HG03196 (cell line): Measurements from ENCODE around the gene TRIP4.
"Not testable (repeated sequence)": the region's sequence is repeated elsewhere in the genome, so short reads cannot be mapped to it uniquely, and the experiment has no call there.

Experiments used
- ATAC-seq: cut with Tn5 transposase; IDR thresholded peaks from one replicate; pipeline ENCODE4 v1.9.1; 2021; ENCODE audit not compliant: unreplicated experiment

The TRIP4 gene

DNA sequence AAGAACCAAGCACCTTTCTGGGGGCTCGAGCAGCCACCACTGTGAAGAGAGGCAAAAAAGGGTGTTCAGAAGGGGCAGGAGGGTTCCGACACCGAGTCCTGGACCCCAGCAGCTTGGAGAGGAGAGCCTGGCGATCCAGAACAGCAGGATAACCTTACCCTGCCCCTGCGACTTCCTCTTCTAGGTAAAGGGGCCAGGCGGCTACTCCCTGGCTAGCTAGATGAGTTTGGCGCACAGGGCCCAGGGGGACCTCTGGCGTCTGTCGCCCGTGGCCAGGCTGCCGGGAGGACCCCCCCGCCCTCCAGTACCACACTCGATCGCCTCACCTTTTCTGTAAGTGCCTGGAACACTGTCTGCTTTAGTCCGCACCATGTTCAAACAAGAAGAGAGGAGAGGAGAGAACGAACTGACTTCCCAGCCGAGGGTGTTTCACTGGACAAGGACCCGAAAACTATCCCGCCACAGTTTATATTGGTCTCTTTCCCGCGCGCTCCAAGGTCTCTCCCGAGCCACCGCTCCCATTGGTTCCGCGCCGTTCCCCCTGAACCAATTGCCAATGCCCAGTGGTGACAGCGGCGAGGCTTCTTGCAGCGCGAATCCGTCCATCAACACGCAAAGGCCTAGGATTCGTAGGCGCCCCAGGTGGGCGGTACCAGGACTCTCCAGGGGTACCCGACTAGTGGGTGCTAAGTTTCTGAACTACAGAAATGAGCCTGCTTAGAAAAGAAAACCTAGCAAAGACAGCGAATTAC is 6.5 kb upstream of the TRIP4 start, which contains the start of gene PCLAF:
TSS of gene PCLAF (minus strand) at position 442 of the 752 bp plus-strand sequence. CDS start at position 372, 70 bp downstream.
- peak; percentile 90 for ATAC-seq

DNA sequence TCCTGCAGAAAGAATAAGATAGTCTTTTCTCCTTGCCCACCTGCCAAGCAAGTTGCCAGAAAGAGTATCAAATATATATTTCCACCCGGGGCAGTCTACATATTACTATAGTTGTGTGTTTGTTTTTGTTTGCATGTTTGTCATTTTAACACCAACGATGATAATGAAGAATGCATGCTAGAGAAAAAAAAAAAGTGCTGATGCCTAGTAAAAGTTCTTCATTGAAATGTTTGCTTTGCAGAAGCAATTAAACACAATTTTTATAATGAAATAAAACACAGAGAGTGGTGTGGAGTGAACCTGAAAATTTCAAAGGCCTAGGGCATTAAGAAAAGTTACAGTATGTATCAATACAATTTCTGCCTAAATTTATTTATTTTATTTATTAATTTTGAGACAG is 3.9 kb upstream of the TRIP4 start:
- ATAC-seq: no peak

DNA sequence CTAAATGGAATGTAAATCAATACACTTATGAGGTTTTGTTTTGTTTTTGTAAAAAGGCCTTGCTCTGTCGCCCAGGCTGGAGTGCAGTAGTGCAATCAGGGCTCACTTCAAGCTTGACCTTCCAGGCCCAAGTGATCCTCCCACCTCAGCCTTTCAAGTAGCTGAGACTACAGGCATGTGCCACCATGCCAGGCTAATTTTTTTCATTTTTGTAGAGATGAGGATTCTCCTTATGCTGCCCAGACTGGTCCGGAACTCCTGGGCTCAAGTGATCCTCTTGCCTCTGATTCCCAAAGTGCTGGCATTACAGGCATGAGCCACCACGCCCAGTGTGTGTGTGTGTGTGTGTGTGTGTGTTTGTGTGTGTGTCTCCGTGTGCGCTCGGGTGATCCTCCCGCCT is 1.3 kb upstream of the TRIP4 start:
- no peak for ATAC-seq

DNA sequence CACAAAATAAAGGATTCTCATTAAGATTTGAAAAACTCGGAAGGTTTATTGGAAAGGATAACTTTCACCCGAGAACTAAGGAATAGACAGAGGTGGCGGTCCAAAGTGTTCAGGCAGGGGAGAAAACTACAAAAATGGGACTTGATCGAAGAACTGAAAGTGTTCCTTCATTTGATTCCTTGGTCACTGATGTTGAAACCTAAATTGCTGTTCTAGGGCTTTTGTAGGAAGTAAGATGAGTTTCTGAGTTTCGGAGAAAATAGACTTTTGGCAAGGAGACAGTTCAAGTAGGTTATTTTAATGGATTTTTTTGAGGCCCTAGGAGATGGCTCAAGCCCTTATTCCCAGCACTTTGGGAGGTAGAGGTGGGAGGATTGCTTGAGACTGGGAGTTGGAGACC is 1.4 kb downstream of the TRIP4 start:
- no peak for ATAC-seq

DNA sequence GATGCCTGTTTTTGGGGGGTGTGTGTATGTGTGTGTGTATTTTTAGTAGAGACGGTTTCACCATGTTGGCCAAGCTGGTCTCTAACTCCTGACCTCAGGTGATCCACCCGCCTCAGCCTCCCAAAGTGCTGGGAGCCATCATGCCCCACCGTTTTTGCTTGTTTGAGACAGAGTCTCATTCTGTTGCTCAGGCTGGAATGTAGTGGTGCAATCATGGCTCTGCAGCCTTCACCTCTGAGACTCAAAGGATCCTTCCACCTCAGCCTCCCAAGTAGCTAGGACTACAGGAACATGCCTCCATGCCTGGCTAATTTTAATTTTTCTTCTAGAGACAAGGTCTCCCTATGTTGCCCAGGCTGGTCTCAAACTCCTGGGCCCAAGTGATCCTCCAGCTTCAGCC is 4.8 kb downstream of the TRIP4 start:
- ATAC-seq: not testable (repeated sequence)

DNA sequence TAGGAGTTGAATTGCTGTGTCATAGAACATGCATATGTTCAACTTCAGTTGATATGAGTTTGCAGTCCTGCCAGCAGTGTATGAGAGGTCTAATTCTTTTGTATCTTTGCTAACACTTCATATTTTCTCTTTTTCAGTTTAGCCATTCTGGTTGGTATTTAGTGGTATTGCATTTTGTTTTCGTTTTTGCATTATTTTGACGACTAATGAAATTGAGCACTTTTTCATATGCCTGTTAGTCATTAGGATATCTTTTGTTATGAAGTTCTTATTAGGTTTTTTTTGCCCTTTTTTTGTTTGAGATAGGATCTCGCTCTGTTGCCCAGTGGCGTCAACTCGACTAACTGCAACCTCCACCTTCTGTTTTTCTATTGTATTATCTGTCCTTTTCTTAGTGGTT is 9.2 kb downstream of the TRIP4 start:
- no peak for ATAC-seq

DNA sequence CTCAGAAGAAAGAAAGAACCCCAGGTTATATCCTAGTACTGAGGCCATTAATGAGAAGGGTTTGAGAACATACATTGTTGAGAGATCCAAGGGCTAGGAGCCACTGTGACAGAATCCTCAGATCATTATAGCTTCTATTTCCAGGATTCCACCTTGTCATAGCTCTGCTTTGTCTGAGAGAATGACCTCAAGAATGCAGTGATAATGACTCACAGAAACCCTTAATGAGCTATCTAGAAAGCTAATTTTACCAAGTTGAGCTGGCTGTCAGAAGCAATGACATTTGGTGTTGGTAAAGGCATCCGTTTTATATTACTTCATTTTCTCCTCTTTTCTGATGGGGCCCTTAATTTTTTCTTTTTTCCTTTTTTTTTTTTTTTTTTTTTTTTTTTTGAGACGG is 10.9 kb downstream of the TRIP4 start:
- no peak for ATAC-seq

DNA sequence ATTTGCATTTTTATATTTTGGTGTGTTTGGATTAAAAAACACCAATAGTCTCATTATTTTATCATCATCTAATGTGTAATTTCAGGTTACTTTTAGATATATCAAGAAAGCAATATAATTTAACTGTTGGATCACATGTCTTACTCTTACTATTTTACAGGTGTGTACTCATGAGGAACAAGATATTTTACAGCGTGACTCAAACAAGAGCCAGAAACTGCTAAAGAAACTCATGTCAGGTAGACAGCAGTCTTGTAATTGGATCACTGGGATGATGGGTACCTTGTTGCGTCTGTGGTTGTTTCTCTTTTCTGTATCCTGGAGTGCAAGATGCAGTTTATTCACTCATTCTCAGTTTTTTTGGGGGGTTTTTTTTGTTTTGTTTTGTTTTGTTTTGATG is 12.9 kb downstream of the TRIP4 start:
- no peak for ATAC-seq

DNA sequence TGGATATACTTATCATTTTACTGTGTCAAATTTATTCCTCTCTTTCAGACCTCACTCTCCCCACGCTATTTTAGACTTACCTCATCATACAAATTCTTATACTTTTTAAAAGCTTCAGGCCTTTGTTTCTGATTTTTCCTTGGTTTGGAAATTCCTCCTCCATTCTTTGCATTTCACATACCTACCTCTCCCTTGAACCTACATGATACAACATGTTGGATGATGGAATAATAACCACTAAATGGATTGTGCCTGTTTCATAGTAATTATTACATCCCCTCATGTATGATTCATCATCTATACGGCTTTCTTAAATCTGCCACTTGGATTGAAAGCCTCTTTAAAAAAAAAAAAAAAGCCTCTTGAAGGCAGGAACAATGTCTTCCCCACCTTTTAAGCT is 24.6 kb downstream of the TRIP4 start:
- no peak for ATAC-seq

DNA sequence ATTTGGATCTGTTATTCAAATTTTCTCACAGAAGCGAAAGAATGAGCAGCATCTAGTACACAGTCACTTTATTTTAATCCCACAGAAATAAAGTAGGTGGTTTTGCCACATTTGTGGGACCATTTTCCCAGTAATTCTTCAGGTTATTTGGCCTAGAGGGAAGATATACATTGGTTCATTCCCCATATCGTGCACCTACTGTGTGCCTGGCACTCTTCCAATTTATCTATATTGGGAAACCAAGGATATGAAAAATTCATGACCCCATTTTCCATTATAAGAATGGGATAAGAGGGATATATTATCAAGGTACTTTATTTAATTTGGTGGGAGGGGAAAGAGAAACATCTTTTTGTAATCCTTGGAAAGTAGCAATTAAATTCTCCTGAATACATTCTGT is 35.1 kb downstream of the TRIP4 start:
- no peak for ATAC-seq

DNA sequence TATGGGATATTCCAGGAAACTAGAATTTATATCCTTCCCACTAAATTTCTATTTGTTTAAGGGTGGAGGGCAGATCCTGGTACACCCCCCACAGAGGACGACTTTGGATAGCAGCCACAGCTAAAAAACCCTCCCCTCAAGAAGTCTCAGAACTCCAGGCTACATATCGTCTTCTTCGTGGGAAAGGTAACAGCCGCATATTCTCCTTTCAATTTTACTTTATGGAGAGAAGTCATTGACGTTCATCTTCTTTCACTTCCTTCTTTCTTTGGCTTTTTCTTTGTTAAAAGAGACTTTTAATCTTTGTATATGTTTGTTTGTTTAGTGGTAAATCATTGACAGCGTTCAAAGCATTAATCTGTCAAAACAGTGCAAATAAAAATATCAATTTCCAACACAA is 36.3 kb downstream of the TRIP4 start:
- ATAC-seq: no peak

DNA sequence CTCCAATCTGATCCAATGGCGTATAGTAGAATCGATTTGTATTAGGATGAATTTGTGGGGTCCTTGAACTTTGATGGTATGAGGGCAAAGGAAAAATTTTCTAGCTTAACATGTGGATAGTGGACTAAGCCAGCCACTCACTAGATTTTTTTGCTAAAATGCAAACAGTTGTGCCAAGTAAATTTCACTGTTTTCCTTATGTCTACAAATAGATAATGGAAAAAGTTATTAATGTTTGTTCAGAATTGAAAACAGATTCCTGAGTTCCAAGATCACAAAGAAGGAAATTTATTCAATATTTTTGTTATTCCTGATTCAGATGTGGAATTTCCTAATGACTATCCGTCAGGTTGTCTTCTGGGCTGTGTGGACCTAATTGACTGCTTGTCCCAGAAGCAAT is 37.6 kb downstream of the TRIP4 start:
- no peak for ATAC-seq

DNA sequence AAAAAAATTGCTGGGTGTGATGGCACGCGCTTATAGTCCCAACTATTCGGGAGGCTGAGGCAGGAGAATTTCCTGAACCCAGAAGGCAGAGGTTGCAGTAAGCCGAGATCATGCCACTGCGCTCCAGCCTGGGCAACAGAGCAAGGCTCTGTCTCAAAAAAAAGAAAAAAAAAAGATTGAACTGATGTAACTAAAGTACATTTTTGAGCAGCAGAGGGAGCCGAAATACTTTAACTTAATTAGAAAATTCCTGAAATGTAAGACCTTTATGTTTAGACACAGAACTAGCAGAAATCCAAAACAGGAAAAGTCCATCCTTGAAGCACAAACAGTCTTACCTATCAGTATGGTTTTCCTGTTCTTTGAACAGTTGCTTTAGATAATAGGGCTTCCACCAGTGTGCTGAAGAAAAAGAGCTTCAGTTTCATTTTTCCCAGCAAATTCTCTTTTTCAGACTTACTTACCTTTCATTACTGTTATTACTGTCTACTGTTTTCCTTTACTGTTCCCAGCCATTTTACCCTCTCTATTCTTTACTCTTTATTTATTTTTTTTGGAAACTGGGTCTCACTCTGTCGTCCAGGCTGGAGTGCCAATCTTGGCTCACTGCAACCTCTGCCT is 39.3 kb downstream of the TRIP4 start:
- ATAC-seq: no peak

DNA sequence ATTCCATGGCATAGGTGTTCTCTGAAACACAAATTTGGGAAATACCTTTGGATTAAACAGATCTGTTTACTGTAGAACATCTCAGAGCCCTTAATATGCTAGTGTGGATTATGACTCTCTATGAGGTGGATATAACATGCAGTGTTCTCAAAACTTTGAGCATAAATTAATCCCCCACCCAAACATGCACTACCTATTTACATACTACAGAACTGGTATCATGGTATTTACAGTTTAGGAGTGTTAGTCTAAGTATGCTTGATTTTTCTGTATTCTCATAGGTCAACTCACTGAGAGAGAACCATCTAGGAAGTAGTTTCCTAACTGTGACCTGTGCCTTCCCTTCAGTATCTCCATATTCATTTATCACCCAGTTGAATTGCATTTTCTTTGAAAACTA is 41.8 kb downstream of the TRIP4 start:
- no peak for ATAC-seq

DNA sequence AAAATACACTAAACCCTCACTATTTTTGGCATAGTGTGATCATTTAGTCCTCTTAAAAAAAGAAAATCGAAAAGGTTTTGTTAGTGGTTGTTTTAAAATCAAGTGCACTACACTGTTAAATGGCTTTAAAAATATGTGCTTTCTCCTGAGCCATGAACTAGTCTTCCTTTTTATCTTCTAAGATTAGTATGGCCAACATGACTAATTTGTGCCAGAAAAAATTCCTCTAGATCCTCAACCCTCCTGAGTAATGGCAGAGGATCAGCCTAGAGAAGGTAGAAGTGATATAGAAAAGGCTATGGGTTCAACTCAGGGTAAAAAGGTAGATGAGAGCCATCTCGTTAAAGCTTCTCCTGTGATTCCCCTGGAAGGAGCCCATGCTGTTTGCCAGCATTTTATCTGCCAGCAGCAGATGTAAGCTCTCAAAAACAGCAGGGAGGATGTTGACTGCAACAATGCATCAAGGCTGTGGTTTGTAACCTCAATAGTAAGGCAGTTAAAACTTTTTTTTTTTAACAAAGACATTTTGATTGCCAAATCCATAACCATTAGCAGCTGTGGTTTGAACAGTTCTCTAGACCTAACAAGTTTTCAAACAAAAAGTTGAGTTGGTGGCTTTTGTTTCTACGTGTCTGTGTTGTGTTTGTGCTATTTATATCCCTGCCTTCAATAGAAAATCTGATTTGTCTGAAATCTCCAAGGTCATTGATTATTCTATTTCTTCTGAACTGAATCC is 42.5 kb downstream of the TRIP4 start:
- ATAC-seq: no peak

DNA sequence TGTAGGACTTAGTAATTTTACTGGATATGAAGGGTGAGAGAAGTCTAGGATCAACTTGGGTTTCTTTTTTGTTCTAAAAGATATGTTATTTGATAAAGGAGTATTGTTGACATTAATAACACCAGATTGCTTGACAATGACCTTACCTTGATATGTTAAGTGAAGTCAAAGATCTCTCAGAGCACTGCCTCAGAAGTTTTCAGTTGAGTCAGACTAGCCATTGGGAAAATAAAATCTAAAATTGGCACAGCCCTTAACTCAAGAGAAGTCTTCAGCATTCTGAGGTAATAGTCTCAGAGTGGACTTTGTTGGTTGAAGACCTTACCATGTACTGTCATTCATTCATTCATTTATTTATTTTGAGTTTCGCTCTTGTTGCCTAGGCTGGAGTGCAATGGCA is 50.3 kb downstream of the TRIP4 start:
- ATAC-seq: no peak

DNA sequence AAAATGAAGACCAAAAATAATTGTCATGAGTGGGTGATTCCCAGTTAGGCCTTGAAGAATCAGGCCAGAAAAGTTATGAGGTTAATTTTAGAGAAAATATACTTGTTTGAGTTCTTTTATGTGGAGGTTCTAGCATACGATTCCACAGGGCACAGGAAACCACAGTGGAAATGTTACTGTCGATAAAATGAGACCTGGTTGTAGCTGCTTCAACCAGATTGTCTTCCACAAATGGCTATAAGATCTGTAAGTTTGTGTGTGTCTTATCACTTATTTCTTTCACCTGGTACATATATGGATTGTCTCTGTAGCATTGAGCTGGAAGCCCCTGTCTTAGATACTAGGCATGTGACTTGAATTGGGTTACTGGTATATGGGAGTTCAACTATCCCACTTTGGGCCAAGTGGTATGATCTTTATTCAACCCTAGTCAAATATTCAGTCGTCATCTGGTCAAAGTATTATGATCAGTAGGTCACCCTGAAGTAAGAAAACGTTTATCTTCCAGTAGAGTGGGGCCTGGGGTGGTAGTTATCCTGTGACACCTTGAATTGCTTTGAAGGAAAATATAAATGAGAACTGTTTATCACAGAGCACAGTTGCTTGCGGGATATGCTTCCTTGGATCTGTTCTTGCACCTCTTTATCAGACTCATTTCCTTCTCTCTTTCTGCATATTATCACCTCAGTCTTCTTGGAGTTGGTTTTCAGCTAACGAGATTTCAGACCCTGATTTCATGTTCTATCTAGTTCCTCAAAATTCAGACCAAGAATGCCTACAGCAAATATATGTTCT is 51.2 kb downstream of the TRIP4 start:
- no peak for ATAC-seq

DNA sequence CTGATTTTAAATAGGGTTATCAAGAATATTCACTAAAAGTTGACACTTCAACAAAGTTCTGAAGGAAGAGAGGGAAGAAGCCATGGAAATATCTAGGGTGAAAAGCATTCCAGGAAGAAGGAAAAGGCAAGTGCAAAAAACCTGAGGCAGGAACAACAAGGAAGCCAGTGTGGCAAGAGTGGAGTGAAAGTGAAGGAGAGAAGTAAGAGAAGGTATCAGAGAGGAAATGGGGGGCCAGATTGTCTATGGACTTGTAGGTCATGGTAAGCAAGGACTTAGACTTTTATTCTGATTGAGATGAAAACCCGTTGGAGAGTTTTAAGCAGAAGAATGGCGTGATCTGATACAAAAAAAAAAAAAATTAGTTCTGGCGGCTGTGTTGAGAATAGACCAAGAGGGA is 54.2 kb downstream of the TRIP4 start:
- ATAC-seq: no peak

DNA sequence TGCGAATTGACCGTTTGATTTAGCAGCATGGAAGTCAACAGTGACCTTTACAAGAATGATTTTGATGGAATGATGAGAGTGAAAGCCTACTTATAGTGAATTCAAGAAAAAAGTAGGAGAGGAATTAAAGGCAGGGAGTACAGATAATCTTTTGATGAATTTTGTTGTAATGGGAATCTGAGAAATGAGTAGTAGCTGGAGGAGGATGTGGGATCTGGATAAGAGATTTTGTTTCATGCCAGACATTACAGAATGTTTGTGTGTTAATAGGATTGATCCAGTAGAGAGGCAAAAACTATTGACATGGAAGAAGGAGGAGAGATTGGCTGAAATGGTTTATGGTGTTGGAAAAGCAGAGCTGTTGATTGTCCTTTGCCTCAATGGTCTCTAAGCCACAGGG is 55.4 kb downstream of the TRIP4 start:
- no peak for ATAC-seq

DNA sequence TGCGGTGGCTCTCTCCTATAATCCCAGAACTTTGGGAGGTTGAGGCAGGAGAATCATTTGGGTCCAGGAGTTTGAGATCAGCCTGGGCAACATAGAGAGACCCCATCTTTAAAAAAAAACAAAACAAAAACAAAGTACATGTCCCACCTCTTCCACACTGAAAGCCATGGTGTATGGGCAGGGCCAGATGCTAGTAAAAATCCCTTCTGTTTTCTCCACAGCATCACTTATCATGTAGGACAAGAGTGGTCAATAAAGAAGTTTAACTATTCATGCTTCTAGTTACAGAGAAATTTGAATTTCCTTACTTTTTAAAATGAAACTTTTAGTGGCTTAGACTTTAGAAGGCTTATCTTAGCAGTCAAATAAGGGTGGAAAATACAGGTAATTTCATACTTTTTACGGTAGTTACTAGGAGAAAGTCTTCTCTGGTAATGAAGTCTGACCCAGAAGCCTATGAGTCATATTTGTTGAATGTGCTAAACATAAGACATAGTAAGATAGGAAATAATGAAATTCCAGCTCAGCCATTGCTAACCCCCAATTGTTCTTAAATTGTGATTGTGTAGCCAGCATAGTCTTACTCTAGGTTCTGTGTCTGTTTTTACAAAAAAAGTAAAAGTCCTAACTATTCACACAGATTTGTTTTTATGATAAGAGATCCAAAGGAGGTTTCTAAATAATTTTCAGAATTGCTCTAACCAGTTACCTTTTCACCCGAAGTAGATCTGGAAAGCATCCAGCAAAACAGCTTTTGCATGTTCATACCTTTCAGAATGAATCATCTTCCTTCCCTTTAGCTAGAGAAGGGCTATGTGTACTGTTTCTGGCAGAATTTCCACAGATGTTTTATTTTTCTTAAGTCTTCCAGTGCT is 56.3 kb downstream of the TRIP4 start:
- ATAC-seq: peak; percentile 57
